IMR-90 (cell line): ENCODE measurements around the gene NOL4L. TPM values are rescaled to one million over a fixed set of nuclear protein-coding genes. Genes with fewer than 3 reads are reported as not detected.

Experiments
- ATAC-seq: fragments of 200-7000 bp; cut with Tn5 transposase; 2 replicates; pipeline ENCODE4 v1.9.1; 2020; ENCODE audit warnings: low read depth, mild to moderate bottlenecking, moderate library complexity
- BruUV-seq: library from RNA; stranded (reverse); fragments of 400-500 nt; replicated peaks from 2 replicates; lab custom pipeline; 2021; lab: Mats Ljungman, UMichigan
- CTCF ChIA-PET: fragments of 300-600 bp; formaldehyde crosslinking; extraction: SDS; loops from one replicate; lab custom pipeline; 2021; ENCODE audit warnings: antibody characterized with exemption; lab: Yijun Ruan, JAX
- POLR2A ChIA-PET: fragments of 300-600 bp; sonication (Branson Sonifier 250); formaldehyde crosslinking; loops from one replicate; lab custom pipeline; 2022; ENCODE audit warnings: antibody characterized with exemption; ENCODE audit not compliant: unreplicated experiment; lab: Charles Lee
- DNase-seq: peaks from one replicate; pipeline ENCODE4 v3.0.0; 2013
- H2AFZ ChIP-seq: replicated peaks from 2 replicates; pipeline ENCODE3; 2013; ENCODE audit warnings: low read length, mild to moderate bottlenecking; ENCODE audit not compliant: poor library complexity
- H2AK5ac ChIP-seq: 2 replicates; pipeline ENCODE4 v1.6.1; 2013; ENCODE audit warnings: low read depth, low read length, inconsistent platforms
- H2AK9ac ChIP-seq: replicated peaks from 2 replicates; pipeline ENCODE3; 2013; ENCODE audit warnings: mild to moderate bottlenecking, low read depth, low read length, moderate library complexity; ENCODE audit not compliant: poor library complexity
- H2BK120ac ChIP-seq: 2 replicates; pipeline ENCODE4 v1.6.1; 2013; ENCODE audit warnings: low read depth, low read length, inconsistent platforms
- H2BK15ac ChIP-seq: 3 replicates; pipeline ENCODE4 v1.6.1; 2013; ENCODE audit warnings: low read depth, low read length, inconsistent platforms
- H2BK20ac ChIP-seq: 2 replicates; pipeline ENCODE4 v1.6.1; 2013; ENCODE audit warnings: low read depth, mild to moderate bottlenecking, inconsistent platforms, low read length, moderate library complexity
- H2BK5ac ChIP-seq: 2 replicates; pipeline ENCODE4 v1.6.1; 2013; ENCODE audit warnings: mild to moderate bottlenecking, low read depth, low read length, inconsistent platforms; ENCODE audit not compliant: poor library complexity, severe bottlenecking
- H3K14ac ChIP-seq: replicated peaks from 2 replicates; pipeline ENCODE4 v1.6.1; 2013; ENCODE audit warnings: low read depth, low read length, inconsistent platforms
- H3K18ac ChIP-seq: 2 replicates; pipeline ENCODE4 v1.6.1; 2013; ENCODE audit warnings: low read depth, low read length, control low read depth
- H3K23ac ChIP-seq: 2 replicates; pipeline ENCODE4 v1.6.1; 2013; ENCODE audit warnings: low read depth, low read length, inconsistent platforms
- H3K27ac ChIP-seq: 2 replicates; pipeline ENCODE4 v1.5.1; 2013; ENCODE audit warnings: mild to moderate bottlenecking, control low read depth, low read length; ENCODE audit not compliant: insufficient read depth
- H3K27me3 ChIP-seq: 2 replicates; pipeline ENCODE4 v1.6.1; 2013; ENCODE audit warnings: low read length; ENCODE audit not compliant: control insufficient read depth, insufficient read depth
- H3K36me3 ChIP-seq: 2 replicates; pipeline ENCODE4 v1.6.1; 2013; ENCODE audit warnings: low read length, mixed read lengths; ENCODE audit not compliant: control insufficient read depth, insufficient read depth
- H3K4ac ChIP-seq: 2 replicates; pipeline ENCODE4 v1.6.1; 2013; ENCODE audit warnings: low read depth, low read length, inconsistent platforms
- H3K4me1 ChIP-seq: 2 replicates; pipeline ENCODE4 v1.6.1; 2013; ENCODE audit warnings: low read length, mixed read lengths; ENCODE audit not compliant: control insufficient read depth, insufficient read depth
- H3K4me2 ChIP-seq: 2 replicates; pipeline ENCODE4 v1.6.1; 2013; ENCODE audit warnings: low read depth, mild to moderate bottlenecking, control low read depth, low read length, moderate library complexity
- H3K4me3 ChIP-seq: 2 replicates; pipeline ENCODE4 v1.5.1; 2013; ENCODE audit warnings: low read depth, mild to moderate bottlenecking, control low read depth, low read length, moderate library complexity; ENCODE audit not compliant: insufficient read depth
- H3K56ac ChIP-seq: 2 replicates; pipeline ENCODE4 v1.6.1; 2013; ENCODE audit warnings: low read length, inconsistent platforms; ENCODE audit not compliant: insufficient read depth; ENCODE audit errors: extremely low read depth
- H3K79me1 ChIP-seq, 2 experiments: 2 replicates each; pipeline ENCODE4 v1.6.1; 2013; ENCODE audit warnings: low read length in 2 of 2, inconsistent platforms in 1 of 2, low read depth in 1 of 2
- H3K9ac ChIP-seq: 2 replicates; pipeline ENCODE4 v1.6.1; 2013; ENCODE audit warnings: low read depth, low read length, control low read depth
- H3K9me1 ChIP-seq: 2 replicates; pipeline ENCODE4 v1.6.1; 2013; ENCODE audit warnings: low read length, inconsistent platforms; ENCODE audit not compliant: insufficient read depth
- H3K9me3 ChIP-seq: 2 replicates; pipeline ENCODE4 v1.6.1; 2013; ENCODE audit warnings: low read length; ENCODE audit not compliant: control insufficient read depth, insufficient read depth
- H4K20me1 ChIP-seq: 2 replicates; pipeline ENCODE4 v1.6.1; 2013; ENCODE audit warnings: low read length, inconsistent platforms; ENCODE audit not compliant: insufficient read depth
- H4K5ac ChIP-seq: 2 replicates; pipeline ENCODE4 v1.6.1; 2013; ENCODE audit warnings: mild to moderate bottlenecking, low read depth, low read length, control low read depth
- H4K8ac ChIP-seq, 2 experiments: 2 replicates each; pipeline ENCODE4 v1.6.1; 2013; ENCODE audit warnings: low read depth in 2 of 2, low read length in 2 of 2, control low read depth in 1 of 2, inconsistent platforms in 1 of 2
- H4K91ac ChIP-seq: 2 replicates; pipeline ENCODE4 v1.6.1; 2013; ENCODE audit warnings: low read depth, low read length, inconsistent platforms; ENCODE audit not compliant: insufficient read depth
- CHD1 ChIP-seq: IDR thresholded peaks from 2 replicates; pipeline ENCODE4 v1.6.1; 2012; ENCODE audit warnings: low read depth, low read length, improper control_type of control experiment
- FOS ChIP-seq: fragments of 150-350 bp; IDR thresholded peaks from 2 replicates; pipeline ENCODE4 v1.6.1; 2016; ENCODE audit warnings: low read depth, low read length
- MAFK ChIP-seq: IDR thresholded peaks from 2 replicates; pipeline ENCODE4 v1.6.1; 2012; ENCODE audit warnings: low read depth, low read length, improper control_type of control experiment
- RAD21 ChIP-seq: IDR thresholded peaks from 2 replicates; pipeline ENCODE4 v1.6.1; 2012; ENCODE audit warnings: low read length, improper control_type of control experiment
- WGBS, 2 experiments: methylation state at CpG; one replicate each; pipeline versions ENCODE4 v1.1.5 to v1.1.7; 2013; ENCODE audit warnings: missing lambda C conversion rate in 2 of 2; ENCODE audit not compliant: insufficient read length in 1 of 2; ENCODE audit errors: extremely low coverage in 2 of 2; 5-methylcytosine and 5-hydroxymethylcytosine counted together
- dilution Hi-C: fragments of 300-500 bp; cut with HindIII; formaldehyde crosslinking; loops from one replicate; pipeline ENCODE4 v1.14.3; 2018; ENCODE audit warnings: low sequenced_read_pairs; ENCODE audit not compliant: unreplicated experiment
- in situ Hi-C: fragments of 300-500 bp; cut with MboI; formaldehyde crosslinking; loops from 3 replicates; pipeline ENCODE4 v1.14.3; 2019; ENCODE audit warnings: low sequenced_read_pairs, inconsistent platforms, mixed read lengths
- intact Hi-C: fragments of 100-400 bp; cut with micrococcal nuclease; formaldehyde crosslinking; loops from 2 replicates; pipeline ENCODE4 v1.10.0; 2022
- polyA plus RNA-seq, 3 experiments: library from polyadenylated mRNA; depleted of rRNA; stranded (reverse); fragments of >200 nt; gene quantifications; 2 replicates each; pipeline ENCODE4 v1.2.3, GENCODE V29; 2012; ENCODE audit warnings: low replicate concordance in 1 of 3
- total RNA-seq: library from RNA; depleted of rRNA; stranded (reverse); fragments of >200 nt; gene quantifications from 2 replicates; pipeline ENCODE4 v1.2.3, GENCODE V29; 2012
- TF ChIP-seq, protein P1 (sequence below): fragments of 150-350 bp; IDR thresholded peaks from 2 replicates; pipeline ENCODE4 v1.6.1; 2017; ENCODE audit warnings: mild to moderate bottlenecking, antibody characterized with exemption, low read length, low read depth

The NOL4L gene
- total and polyA plus RNA-seq, 2 of the 4 experiments (the other 2 are of a cell fraction), result 4.7 to 13.3 TPM

DNA sequence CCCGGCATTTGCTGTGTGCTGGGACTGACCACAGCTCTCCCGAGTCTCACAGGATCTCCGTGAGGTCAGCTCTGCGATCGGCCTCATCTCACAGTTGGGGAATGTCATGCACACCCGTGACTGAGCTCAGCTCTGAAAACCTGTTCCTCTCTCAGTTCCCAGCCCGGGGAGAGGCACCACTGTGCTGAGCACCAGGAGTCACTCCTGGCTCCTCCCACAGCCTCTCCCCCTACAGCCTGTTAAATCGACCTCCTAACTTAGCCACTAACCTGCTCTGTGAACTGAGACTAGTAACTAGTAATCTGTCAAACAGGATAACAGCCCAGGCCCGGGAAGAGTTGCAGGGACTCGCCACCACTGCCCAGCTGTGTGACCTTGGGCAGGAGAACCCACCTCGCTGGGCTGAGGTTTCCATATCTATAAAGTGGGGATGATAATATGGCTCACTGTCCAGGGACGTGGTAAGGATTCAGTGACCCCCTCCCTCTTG lies 20.1 kb upstream of the NOL4L start:
- Histone ChIP-seq H3K14ac (no peak overlapping the region), H2AFZ (peak overlapping the region; percentile 3), H4K8ac (no peak overlapping the region), H3K27ac (no peak overlapping the region), H2BK15ac (no peak overlapping the region), H3K4me1 (no peaks in the 10 kb centered on the region), H2BK20ac (no peak overlapping the region), H3K18ac (no peak overlapping the region), H4K91ac (no peak overlapping the region), H2BK5ac (no peak overlapping the region), H4K20me1 (no peaks in the 10 kb centered on the region; the same call in 1 of the 2 replicates), H3K9me3 (no peaks in the 10 kb centered on the region), H3K56ac (no peak overlapping the region), H3K23ac (no peak overlapping the region), H3K9ac (no peak overlapping the region), H4K5ac (no peak overlapping the region), H3K4ac (no peak overlapping the region), H3K79me1 (no peaks in the 10 kb centered on the region), H3K4me3 (no peak overlapping the region), H3K27me3 (peaks cover 50% of the 10 kb centered on the region), H2BK120ac (no peak overlapping the region), H2AK9ac (no peak overlapping the region), H2AK5ac (no peak overlapping the region), H3K4me2 (no peak overlapping the region), H3K36me3 (no peaks in the 10 kb centered on the region), H3K9me1 (no peaks in the 10 kb centered on the region; the same call in 1 of the 2 replicates)
- no TSS peak for BruUV-seq
- ChIA-PET CTCF (no interaction called here), POLR2A (no interaction called here)
- intact Hi-C loops (no loop called here), in situ Hi-C loops (no loop called here), dilution Hi-C loops (no loop called here)
- DNase-seq (peak; percentile 65), ATAC-seq (peak; percentile 59)
- TF ChIP-seq CHD1 (no peak), RAD21 (no peak), MAFK (no peak), FOS (no peak)
- TF ChIP-seq, protein P1, sequence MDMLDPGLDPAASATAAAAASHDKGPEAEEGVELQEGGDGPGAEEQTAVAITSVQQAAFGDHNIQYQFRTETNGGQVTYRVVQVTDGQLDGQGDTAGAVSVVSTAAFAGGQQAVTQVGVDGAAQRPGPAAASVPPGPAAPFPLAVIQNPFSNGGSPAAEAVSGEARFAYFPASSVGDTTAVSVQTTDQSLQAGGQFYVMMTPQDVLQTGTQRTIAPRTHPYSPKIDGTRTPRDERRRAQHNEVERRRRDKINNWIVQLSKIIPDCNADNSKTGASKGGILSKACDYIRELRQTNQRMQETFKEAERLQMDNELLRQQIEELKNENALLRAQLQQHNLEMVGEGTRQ, result no peak
- WGBS, 2 experiments, result 11% methylated on average over 5 of the region's 12 CpGs; no CpG with 5 or more reads in 1 of the 2 experiments
